ENCODE measurements around the gene CLDN10.

The CLDN10 gene

GRCh38 chr13:95573221-95573620 is 20.7 kb downstream of the CLDN10 start:
- no peak for TF ChIP-seq CTCF (conservative IDR thresholded peaks at IDR 0.05)

GRCh38 chr13:95579303-95579702 is 26.8 kb downstream of the CLDN10 start:
- no peak for TF ChIP-seq CTCF (conservative IDR thresholded peaks at IDR 0.05)
- no peak overlapping the region for H3K27ac ChIP-seq

More at GRCh38 chr13:95573221-95573620, 20.7 kb downstream of the CLDN10 start:
- no peak overlapping the region for H3K27ac ChIP-seq

- H3K27ac ChIP-seq: no peak overlapping the region
- no peak for TF ChIP-seq CTCF (conservative IDR thresholded peaks at IDR 0.05)
Observed at GRCh38 chr13:95585867-95586266, 33.3 kb downstream of the CLDN10 start.

GRCh38 chr13:95588134-95588533 is 35.6 kb downstream of the CLDN10 start:
- H3K27ac ChIP-seq: no peak overlapping the region
- no peak for TF ChIP-seq CTCF (conservative IDR thresholded peaks at IDR 0.05)

- no peak overlapping the region for H3K27ac ChIP-seq
- no peak for TF ChIP-seq CTCF (conservative IDR thresholded peaks at IDR 0.05)
Observed at GRCh38 chr13:95588721-95589120, 36.2 kb downstream of the CLDN10 start.

- TF ChIP-seq CTCF (conservative IDR thresholded peaks at IDR 0.05): no peak
- H3K27ac ChIP-seq: no peak overlapping the region
Observed at GRCh38 chr13:95593462-95593861, 40.9 kb downstream of the CLDN10 start.

GRCh38 chr13:95596701-95597100 is 44.2 kb downstream of the CLDN10 start:
- TF ChIP-seq CTCF (conservative IDR thresholded peaks at IDR 0.05): no peak

GRCh38 chr13:95601216-95601615 is 48.7 kb downstream of the CLDN10 start:
- H3K27ac ChIP-seq: no peak overlapping the region
- TF ChIP-seq CTCF (conservative IDR thresholded peaks at IDR 0.05): no peak

More at GRCh38 chr13:95596701-95597100, 44.2 kb downstream of the CLDN10 start:
- H3K27ac ChIP-seq: no peak overlapping the region
